Smooth muscle cell (in vitro differentiated cells): ENCODE data around the gene CAB39. TPM values are rescaled to one million over a fixed set of nuclear protein-coding genes. Genes with fewer than 3 reads are reported as not detected.

ENCODE experiments used
- DNase-seq: peaks from one replicate; lab custom pipeline; 2025; ENCODE audit not compliant: unreplicated experiment; lab: John Stamatoyannopoulos, UW
- H2AFZ ChIP-seq: fragments of 200-600 bp; sonication (generic); 2 replicates; pipeline ENCODE4 v1.6.0; 2016; ENCODE audit warnings: antibody characterized with exemption, low read depth, mild to moderate bottlenecking
- H3F3A ChIP-seq: fragments of 200-600 bp; sonication (generic); 2 replicates; pipeline ENCODE4 v1.6.0; 2017; ENCODE audit warnings: antibody characterized with exemption, low read depth
- H3K27ac ChIP-seq: fragments of 200-600 bp; sonication (generic); 2 replicates; pipeline ENCODE4 v1.5.1; 2016; ENCODE audit warnings: low read depth, mild to moderate bottlenecking
- H3K27me3 ChIP-seq: fragments of 200-600 bp; sonication (generic); 2 replicates; pipeline ENCODE4 v1.6.1; 2016; ENCODE audit warnings: low read depth, mild to moderate bottlenecking
- H3K36me3 ChIP-seq: fragments of 200-600 bp; sonication (generic); 2 replicates; pipeline ENCODE4 v1.5.1; 2016; ENCODE audit warnings: low read depth
- H3K4me1 ChIP-seq: fragments of 200-600 bp; sonication (generic); 2 replicates; pipeline ENCODE4 v1.5.1; 2016; ENCODE audit warnings: low read depth
- H3K4me2 ChIP-seq: fragments of 200-600 bp; sonication (generic); 2 replicates; pipeline ENCODE4 v1.6.0; 2016; ENCODE audit warnings: mild to moderate bottlenecking
- H3K4me3 ChIP-seq: fragments of 200-600 bp; sonication (generic); 2 replicates; pipeline ENCODE4 v1.5.1; 2016; ENCODE audit warnings: mild to moderate bottlenecking
- H3K79me2 ChIP-seq: fragments of 200-600 bp; sonication (generic); 2 replicates; pipeline ENCODE4 v1.6.0; 2016; ENCODE audit warnings: low read depth, mild to moderate bottlenecking
- H3K9ac ChIP-seq: fragments of 200-600 bp; sonication (generic); 2 replicates; pipeline ENCODE4 v1.6.0; 2016; ENCODE audit warnings: low read depth
- H3K9me3 ChIP-seq: fragments of 200-600 bp; sonication (generic); replicated peaks from 2 replicates; pipeline ENCODE4 v1.5.1; 2016; ENCODE audit warnings: low read depth
- H4K20me1 ChIP-seq: fragments of 200-600 bp; sonication (generic); 2 replicates; pipeline ENCODE4 v1.6.0; 2016; ENCODE audit warnings: low read depth
- WGBS: methylation state at CpG from one replicate; pipeline ENCODE4 v1.1.7; 2016; ENCODE audit warnings: low lambda C conversion rate; 5-methylcytosine and 5-hydroxymethylcytosine counted together
- polyA plus RNA-seq: library from polyadenylated mRNA; unstranded; fragments of >200 nt; fragmentation: Nextera tagmentation; extraction: Ambion mirVana; gene quantifications from 2 replicates; pipeline ENCODE4 v1.2.1, GENCODE V29; 2016
- total RNA-seq: library from RNA; depleted of rRNA; stranded (reverse); fragments of >200 nt; gene quantifications from 2 replicates; pipeline ENCODE4 v1.2.3, GENCODE V29; 2014
- TF ChIP-seq, protein P1 (sequence below): fragments of 200-600 bp; sonication (generic); IDR thresholded peaks from 2 replicates; pipeline ENCODE4 v1.5.1; 2017; ENCODE audit warnings: borderline replicate concordance, mild to moderate bottlenecking, antibody characterized with exemption; ENCODE audit not compliant: insufficient read depth, poor library complexity, severe bottlenecking

The CAB39 gene
- total and polyA plus RNA-seq, 2 experiments from 2014 or later, result 21.7 to 62.4 TPM

DNA sequence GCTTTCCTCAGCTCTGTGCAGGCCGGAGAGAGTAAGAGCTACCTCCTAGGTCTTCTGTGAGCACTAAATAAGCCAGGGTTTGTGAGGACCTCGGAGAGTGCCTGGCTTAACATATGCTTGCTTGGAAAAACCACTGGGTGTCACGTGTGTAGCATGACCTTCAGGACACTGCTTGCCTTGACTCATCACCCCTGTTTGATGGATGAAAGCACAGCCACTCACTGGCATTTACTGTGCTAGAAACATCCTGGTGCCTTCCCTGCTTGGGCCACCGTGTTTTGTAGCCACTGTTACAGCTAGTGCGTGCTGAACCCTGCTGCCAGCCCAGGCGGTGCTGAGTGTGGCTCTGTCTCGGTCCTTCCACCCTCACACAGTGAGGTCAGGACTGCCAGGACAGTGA lies 117.3 kb downstream of the CAB39 start:
- H3K4me1 ChIP-seq, result no peaks in the 10 kb centered on the region
- no peaks in the 10 kb centered on the region for H3F3A ChIP-seq
- H3K9ac ChIP-seq, result no peak overlapping the region
- no peak overlapping the region for H2AFZ ChIP-seq
- H3K27me3 ChIP-seq, result peaks cover 5% of the 10 kb centered on the region
- no peak for DNase-seq
- no peak overlapping the region for H3K27ac ChIP-seq
- no peak overlapping the region for H3K4me3 ChIP-seq
- 95% methylated on average over 7 of the region's 7 CpGs for WGBS
- H3K36me3 ChIP-seq, result no peaks in the 10 kb centered on the region
- no peak overlapping the region for H3K4me2 ChIP-seq
- TF ChIP-seq, protein P1, sequence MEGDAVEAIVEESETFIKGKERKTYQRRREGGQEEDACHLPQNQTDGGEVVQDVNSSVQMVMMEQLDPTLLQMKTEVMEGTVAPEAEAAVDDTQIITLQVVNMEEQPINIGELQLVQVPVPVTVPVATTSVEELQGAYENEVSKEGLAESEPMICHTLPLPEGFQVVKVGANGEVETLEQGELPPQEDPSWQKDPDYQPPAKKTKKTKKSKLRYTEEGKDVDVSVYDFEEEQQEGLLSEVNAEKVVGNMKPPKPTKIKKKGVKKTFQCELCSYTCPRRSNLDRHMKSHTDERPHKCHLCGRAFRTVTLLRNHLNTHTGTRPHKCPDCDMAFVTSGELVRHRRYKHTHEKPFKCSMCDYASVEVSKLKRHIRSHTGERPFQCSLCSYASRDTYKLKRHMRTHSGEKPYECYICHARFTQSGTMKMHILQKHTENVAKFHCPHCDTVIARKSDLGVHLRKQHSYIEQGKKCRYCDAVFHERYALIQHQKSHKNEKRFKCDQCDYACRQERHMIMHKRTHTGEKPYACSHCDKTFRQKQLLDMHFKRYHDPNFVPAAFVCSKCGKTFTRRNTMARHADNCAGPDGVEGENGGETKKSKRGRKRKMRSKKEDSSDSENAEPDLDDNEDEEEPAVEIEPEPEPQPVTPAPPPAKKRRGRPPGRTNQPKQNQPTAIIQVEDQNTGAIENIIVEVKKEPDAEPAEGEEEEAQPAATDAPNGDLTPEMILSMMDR, result no peak
- H4K20me1 ChIP-seq, result no peaks in the 10 kb centered on the region
- no peaks in the 10 kb centered on the region for H3K79me2 ChIP-seq
- no peaks in the 10 kb centered on the region for H3K9me3 ChIP-seq

DNA sequence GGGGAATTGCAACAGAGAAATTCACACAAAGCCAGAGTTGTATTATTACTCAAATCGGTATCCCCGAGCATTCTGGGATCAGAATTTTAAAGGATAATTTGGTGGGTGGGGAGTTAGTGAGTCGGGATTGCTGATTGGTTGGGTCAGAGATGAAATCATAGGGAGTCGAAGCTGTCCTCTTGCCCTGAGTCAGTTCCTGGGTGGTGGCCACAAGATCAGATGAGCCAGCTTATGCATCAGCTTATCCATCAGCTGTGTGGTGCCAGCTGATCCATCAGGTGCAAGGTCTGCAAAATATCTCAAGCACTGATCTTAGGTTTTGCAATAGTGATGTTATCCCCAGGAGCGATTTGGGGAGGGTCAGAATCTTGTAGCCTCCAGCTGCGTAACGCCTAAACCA lies 117.8 kb downstream of the CAB39 start:
- 93% methylated on average over 7 of the region's 7 CpGs for WGBS
- H3K9me3 ChIP-seq, result no peaks in the 10 kb centered on the region
- H3K4me3 ChIP-seq, result no peak overlapping the region
- no peak overlapping the region for H2AFZ ChIP-seq
- H3K36me3 ChIP-seq, result no peaks in the 10 kb centered on the region
- H3K27ac ChIP-seq, result no peak overlapping the region
- no peak for DNase-seq
- H3F3A ChIP-seq, result no peaks in the 10 kb centered on the region
- TF ChIP-seq, protein P1, result no peak
- no peaks in the 10 kb centered on the region for H3K79me2 ChIP-seq
- peaks cover 5% of the 10 kb centered on the region for H3K27me3 ChIP-seq
- H3K4me1 ChIP-seq, result no peaks in the 10 kb centered on the region
- H3K4me2 ChIP-seq, result no peak overlapping the region
- no peaks in the 10 kb centered on the region for H4K20me1 ChIP-seq
- H3K9ac ChIP-seq, result no peak overlapping the region

DNA sequence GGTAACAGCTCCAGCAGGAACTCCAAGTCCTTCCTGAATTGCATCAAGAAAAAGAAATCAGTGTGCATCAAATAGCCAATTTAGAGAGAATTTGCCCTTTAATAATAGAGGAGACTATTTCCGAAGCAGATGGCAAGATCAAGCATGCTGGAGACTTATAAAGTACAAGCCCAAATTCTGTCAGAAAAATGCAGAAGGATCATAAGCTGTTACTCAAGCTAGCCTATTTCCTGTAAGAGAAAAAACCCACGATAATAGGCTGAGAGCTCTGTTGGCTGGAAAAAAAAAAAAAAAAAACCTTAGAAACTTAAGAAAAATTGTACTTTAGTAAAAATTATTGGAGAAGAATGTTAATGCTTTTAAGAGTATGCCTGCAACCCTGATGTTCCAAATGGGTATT lies 127.7 kb downstream of the CAB39 start:
- no peaks in the 10 kb centered on the region for H3K4me1 ChIP-seq
- H3K79me2 ChIP-seq, result no peaks in the 10 kb centered on the region
- no peaks in the 10 kb centered on the region for H3F3A ChIP-seq
- H3K9ac ChIP-seq, result no peak overlapping the region
- 89% methylated on average over 2 of the region's 2 CpGs for WGBS
- H3K4me3 ChIP-seq, result no peak overlapping the region
- TF ChIP-seq, protein P1, result no peak
- peaks cover 8% of the 10 kb centered on the region for H3K27me3 ChIP-seq
- DNase-seq, result no peak
- no peaks in the 10 kb centered on the region for H3K9me3 ChIP-seq
- H3K36me3 ChIP-seq, result no peaks in the 10 kb centered on the region
- H4K20me1 ChIP-seq, result no peaks in the 10 kb centered on the region
- H2AFZ ChIP-seq, result no peak overlapping the region
- no peak overlapping the region for H3K27ac ChIP-seq
- H3K4me2 ChIP-seq, result no peak overlapping the region

DNA sequence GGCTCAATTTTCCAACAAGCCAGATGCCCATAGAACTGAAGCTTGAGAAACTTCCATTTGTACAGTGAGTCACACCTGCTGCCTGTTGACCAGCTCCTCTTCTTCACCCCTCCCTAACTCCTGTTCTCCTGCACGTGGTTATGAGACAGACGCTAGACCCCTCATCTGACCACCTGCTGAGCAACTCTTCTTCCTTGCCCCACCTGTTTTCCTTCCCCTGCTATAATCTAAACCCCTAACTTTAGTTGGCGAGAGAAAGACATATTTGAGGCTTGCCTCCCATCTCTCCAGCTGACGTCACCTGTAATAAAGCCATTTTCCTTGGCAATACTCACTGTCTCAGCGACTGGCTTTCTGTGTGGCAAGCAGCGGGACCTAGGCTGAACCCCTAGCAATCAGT lies 129.8 kb downstream of the CAB39 start:
- no peaks in the 10 kb centered on the region for H3F3A ChIP-seq
- H3K4me2 ChIP-seq, result no peak overlapping the region
- no peak overlapping the region for H3K27ac ChIP-seq
- H3K27me3 ChIP-seq, result peaks cover 8% of the 10 kb centered on the region
- no peak overlapping the region for H3K9ac ChIP-seq
- WGBS, result 85% methylated on average over 6 of the region's 6 CpGs
- H2AFZ ChIP-seq, result no peak overlapping the region
- no peak for DNase-seq
- no peaks in the 10 kb centered on the region for H3K36me3 ChIP-seq
- TF ChIP-seq, protein P1, result no peak
- H3K4me1 ChIP-seq, result no peaks in the 10 kb centered on the region
- no peaks in the 10 kb centered on the region for H3K79me2 ChIP-seq
- no peaks in the 10 kb centered on the region for H3K9me3 ChIP-seq
- no peak overlapping the region for H3K4me3 ChIP-seq
- no peaks in the 10 kb centered on the region for H4K20me1 ChIP-seq
